DMS153 (cell line): ENCODE data around the gene CREB3L1.
"Not testable (repeated sequence)": the region's sequence is repeated elsewhere in the genome, so short reads cannot be mapped to it uniquely, and the experiment has no call there.

ENCODE experiments used
- DNase-seq: peaks from one replicate; lab custom pipeline; 2025; lab: John Stamatoyannopoulos, UW

CREB3L1 gene

DNA sequence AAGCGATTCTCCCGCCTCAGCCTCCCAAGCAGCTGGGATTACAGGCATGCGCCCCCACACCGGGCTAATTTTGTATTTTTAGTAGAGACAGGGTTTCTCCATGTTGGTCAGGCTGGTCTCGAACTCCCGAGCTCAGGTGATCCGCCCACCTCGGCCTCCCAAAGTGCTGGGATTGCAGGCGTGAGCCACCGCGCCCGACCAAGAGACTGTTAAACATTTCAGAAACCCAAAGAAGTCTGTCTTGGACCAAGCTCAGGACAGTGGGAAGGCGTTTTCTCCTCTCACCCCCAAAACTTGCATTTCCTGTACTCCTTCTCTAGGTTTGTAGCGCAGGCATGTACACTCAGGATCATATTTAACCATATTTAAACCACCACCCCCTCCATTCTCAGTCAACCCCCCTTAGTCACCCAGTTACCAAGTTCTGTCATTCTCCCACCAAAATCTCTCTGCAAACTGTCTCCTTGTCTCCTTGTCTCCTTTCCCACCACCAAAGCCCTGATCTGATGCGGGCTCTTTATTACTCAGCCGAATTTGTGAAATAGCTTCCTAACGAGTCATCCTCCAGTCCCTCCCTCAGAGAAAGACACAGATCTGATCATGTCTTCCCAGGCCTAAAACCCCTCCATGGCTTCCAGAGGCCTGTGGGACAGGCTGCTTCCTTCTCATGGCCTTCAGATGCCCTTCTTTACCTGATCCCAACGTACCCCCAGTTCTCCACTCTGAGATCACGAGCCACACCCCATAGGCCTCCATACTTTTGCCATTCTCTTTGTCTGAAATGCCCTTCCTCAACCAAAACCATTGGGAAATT, 29.0 kb upstream of the CREB3L1 start:
- no peak for DNase-seq

DNA sequence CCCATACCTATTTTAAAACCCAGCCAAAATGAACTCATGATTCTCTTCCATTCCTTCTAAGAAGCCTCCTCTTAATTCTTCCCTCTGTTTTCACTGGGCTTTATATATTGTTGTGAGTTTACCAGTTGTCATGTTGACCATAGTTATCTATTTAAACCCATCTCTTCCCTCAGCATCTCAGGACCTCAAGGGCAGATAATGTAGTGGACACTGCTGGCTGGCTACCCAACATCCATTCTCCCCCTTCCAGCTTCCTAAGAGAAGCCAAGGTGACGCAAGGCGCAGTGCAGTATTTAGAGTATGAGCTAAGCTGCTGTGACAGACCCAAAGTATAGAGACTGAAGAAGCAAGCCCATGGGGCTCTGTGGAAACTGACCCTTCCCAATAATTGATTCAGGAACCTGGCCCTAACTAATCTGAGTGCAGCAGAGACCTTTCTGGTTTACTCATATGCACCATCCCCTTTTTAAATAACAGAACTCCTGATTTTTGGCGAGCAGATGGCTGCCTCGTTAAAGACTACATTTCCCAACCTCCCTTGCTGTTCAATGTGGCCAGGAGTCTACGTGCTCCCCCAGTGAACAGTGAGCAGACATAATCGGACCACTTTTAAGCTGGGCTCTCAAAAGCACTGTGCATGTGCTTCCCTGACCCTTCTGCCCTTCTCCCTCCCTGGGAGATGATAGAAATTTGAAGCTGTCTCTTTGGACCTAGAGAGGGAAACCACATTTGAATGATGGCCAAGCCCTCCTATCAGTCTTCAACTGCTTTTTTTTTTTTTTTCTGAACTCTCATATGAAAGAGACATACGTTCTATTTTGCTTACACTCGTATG, 28.1 kb upstream of the CREB3L1 start:
- no peak for DNase-seq

DNA sequence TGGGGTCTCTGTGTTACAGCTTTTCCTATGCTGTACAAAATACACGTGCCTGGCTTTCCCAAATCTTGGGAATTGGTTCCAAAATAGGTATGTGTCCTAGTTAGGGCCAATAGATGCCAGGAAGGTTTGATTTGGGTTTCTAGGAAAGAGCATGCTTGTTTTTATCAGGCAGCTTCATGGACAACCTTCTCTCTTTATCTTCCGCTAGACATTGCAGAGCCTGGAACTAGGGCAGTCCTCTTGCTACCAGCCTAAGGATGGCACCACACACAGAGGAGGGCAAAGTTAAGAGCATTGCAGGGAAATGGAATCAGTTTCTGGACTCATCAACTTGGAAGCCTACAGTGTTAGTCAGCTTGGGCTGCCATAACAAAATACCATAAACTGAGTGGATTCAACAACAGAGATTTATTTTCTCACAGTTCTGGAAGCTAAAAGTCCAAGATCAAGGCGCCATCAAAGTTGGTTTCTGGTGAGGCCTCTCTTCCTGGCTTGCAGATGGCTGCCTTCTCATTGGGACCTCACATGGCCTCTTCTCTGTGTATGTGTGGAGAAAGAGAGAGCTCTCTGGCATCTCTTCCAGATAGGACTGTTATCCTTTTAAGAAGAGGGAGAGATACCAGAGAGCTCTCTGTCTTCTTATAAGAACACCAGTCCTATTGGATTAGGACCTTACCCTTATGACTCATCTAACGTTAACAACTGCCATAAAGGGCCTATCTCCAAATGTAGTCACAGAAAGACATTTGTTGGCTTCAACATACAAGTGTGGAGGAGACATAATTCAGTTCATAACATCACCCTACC, 27.3 kb upstream of the CREB3L1 start:
- DNase-seq, result no peak

DNA sequence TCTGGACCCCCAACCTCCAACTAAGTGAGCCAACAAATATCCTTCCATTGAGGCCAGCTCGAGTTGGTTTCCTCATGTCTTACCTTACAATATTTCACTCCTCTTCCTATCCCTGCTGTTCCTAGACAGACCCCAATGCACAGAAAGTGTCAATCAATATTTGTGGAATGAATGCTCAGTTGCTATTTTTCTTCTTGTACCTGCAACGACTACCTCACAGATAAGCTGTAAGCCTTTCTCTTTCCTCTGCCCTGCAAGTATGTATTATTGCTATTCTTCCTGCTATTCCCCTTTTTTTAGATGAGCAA, 26.8 kb upstream of the CREB3L1 start:
- no peak for DNase-seq

DNA sequence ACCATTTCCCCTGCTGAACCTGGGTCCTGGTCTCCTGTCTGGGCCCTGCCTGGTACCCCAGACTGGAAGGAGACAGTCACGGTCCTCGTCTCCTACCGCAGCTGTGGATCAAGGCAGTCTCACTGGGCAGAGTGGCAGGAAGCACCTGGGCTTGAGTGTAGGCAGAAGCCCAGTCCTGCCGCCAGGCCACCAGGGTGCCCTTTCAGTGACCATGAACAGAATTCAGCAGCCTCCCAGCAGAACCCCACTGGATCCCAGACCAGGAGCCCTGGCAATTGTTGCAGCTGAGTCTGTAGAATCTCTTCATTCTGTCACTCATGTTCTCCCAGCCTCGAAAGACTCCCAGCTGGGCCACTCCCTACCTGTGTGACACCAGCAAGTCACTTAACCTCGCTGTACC, 25.5 kb upstream of the CREB3L1 start:
- DNase-seq, result no peak

DNA sequence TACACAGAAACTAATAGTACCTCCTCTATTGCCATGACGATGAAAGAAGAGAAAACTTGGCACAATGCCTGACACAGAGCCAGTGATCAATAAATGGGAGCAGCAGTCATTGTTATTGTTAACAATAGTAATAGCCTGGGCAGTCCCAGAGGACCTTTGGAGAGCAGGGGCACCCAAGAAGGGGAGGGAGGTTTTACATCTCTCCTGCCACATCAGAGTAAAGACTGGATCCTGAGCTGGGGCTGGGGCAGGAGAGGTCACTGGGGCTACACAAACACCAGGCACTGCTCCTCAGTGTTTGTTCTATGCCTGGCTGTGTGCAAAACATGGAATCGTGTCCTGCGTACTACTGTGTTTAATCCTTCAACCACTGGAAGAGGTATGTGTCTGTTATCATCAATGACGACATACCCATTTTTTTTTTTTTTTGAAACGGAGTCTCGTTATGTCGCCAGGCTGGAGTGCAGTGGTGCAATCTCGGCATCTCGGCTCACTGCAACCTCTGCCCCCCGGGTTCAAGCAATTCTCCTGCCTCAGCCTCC, 25.0 kb upstream of the CREB3L1 start:
- DNase-seq, result peak; percentile 88

DNA sequence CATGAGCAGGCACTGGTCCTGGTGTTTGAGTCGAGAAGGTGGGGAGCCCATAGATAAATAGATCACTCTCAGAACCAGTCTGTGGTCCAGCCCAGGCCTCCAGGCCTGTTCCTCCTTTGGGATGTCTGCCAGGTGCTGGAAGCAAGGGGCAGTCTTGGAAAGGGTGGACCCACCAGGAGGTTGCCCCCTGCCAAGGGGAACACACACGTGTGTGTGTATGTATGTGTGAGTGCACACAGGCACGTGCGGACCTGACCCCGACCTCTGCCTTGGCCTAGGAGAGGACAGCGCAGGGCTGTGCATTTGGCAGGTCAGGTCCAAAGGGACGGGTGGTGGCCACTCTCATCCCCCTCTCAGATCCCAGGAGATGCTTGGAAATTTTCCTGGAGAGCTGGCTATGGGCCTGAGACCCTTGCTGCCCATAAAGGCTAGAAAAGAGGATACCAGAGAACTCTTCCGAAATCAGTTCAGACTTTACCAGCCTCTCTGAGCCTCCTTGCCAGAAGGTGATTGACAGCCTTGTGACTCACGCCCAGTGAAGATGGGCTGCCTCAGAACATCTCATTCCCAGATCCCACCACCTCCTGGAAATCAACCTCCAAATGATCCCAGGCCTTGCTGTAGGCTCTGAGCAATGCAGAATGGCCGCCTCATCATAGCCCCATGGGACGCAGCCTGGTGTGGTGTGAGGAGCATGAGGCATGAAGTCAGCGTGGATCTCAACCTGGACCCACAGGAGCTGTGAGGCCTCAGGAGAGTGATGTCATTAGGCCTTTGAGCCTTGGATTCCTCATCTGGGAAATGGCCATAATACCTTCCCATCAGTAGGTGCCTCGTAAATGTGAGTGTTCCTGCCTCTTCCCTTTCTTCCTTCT, 24.0 kb upstream of the CREB3L1 start:
- no peak for DNase-seq

DNA sequence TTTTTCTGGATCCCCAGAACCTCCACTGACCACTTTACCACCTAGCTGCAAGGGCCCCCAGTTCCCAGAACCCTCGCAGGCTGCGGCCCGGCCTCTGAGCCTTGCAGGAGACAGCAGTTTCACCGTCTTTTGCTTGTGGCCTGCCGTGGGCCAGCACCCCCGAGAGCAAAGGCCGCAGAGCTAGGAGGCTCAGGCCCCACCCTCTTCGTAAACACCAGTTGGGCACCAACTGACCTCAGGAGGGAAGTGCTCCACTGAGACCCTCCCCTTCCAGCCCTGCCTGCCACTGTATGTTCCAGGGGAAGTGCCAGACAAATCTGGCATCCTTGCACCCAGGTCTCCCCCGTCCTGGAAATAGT, 23.4 kb upstream of the CREB3L1 start:
- no peak for DNase-seq

DNA sequence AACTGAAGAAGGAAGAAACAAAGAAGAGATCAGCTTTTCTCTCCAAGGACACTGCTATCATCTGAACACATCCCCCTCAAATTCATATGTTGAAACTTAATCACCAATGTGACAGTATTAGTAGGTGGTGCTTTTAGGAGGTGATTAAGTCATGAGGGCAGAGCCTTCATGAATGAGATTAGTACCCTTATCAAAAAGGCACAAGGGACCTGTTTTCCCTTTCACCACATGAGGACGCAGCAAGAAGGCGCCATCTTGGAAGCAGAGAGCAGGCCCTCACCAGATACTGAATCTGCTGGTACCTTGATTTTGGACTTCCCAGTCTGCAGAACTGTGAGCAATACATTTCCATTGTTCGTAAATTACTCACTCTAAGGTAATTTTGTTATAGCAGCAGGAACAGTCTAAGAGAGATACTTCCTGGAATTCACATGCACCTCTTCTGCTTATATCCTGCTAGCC, 20.9 kb upstream of the CREB3L1 start:
- DNase-seq, result no peak

DNA sequence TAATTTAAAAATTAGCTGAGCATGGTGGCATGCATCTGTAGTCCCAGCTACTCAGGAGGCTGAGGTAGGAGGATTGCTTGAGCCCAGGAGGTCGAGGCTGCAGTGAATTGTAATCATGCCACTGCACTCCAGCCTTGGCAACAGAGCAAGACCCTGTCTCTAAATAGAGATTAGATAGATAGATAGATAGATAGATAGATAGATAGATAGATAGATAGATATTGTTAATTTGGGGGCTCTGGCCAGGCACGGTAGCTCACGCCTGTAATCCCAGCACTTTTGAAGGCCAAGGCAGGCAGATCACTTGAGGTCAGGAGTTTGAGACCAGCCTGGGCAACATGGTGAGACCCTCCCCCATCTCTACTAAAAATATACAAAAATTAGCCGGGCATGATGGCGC, 18.1 kb upstream of the CREB3L1 start:
- not testable (repeated sequence) for DNase-seq

DNA sequence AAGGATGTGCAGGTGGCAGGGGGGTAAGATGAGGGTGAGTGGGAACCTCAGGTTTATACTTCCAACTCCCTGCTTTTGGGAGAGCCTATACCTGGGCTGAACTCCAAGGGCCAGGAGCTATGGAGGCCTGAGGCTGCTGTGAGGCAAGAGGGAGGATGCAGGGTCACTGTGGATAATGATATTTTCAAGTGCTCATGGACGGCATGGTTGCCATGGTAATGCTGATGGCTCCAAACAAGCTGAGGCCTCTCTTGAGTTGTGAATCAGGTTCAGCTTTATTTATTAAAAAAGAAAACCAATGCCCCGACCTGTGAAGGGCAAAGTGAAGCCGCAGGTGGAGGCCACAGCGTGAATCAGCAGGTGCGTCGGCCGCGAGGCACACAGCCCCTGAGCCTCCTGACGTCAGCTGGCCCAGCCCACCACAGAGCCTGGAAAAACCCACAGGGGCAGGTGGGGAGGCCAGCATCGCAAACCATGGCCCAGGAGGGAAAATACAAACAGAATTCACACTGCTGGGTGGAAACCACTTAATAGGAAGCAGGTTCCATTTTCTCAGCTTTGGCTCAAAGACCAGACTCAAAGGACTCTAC, 17.4 kb upstream of the CREB3L1 start:
- DNase-seq, result peak; percentile 26

DNA sequence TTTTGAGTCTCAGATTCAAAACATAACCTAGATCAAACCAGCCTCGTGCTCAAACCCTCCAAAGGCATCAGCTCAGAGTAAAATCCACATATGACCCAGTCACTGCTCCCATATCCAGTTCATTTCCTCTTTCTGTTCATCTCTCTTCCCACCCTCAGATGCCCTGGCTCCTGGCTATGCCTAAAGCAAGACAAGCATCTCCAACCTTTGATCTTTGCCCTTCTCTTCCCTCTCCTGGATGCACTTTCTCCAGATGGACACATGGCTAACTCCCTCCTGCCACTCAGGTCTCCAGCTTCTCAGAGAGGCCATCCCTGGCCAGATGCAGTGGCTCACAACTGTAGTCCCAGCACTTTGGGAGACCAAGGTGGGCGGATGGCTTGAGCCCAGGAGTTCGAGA, 14.3 kb upstream of the CREB3L1 start:
- no peak for DNase-seq

DNA sequence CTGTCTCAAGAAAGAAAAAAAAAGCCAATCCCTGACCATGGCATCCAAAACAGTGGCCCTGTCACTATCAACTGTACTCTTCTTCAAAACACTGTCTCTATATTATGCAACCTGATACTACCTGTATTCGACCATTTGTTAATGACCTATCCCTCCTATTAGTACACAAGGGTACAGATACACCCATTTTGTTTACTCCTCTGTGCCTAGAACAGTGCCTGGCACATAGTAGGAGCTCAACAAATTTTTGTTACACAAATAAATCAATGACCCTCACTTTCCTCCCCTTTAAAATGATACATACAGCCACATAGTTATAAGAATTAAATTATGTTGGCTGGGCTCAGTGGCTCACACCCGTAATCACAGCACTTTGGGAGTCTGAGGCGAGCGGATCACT, 13.4 kb upstream of the CREB3L1 start:
- DNase-seq, result no peak

DNA sequence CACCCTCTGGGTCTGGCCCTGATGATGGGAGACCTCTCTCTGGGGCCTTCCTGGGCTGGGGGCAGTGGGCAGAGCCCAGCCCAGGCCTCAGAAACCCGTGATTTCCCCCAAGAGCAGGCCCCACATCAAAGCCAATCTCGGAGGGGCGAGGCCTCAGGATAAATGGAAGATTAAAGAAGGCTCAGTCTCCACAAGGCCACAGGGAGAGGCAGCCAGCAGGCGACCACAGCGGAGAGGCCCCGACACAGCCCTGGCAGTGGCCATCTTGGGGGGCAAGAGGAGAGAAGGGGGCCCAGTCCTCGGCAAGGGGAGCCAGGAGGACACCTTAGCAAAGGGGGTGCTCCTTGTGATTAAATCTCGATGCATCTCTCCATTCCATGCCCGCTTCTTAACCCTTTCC, 12.5 kb upstream of the CREB3L1 start:
- no peak for DNase-seq

DNA sequence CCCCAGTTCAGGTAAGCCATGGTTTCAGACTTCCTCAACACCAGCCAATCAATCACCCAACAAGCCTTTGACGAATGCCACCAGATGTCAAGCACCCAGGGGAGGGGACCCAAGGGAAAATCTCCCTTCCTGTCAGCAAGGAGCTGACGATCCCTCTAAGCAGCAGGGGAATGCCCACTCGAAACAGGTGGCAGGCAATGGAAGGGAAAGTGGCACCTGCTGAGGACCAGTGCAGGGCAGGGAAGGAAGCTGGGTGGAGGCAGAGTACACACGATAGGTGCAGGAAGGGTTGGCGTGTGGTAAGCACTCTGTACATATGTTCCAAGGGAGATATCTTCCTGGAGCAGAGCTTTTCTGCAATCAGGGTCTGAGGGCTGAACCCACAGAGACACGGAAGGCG, 11.7 kb upstream of the CREB3L1 start:
- DNase-seq, result peak; percentile 29

DNA sequence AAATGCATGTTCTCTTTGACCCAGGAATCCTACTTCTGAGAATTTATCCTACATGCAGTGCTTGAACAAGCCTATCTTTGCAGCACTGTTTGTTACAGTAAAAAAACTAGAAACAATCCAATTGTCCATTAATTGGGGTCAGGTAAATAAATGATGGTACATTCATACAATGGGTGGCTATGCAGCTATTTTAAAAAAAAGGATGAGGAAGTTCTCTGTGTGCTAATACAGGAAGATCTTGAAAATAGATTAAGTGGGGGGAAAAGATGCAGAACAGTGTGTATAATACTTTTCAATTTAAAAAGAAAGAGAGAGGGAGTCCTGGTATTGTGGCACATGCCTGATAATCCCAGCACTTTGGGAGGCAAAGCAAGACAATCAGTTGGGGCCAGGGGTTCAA, 9.5 kb upstream of the CREB3L1 start:
- DNase-seq, result no peak

DNA sequence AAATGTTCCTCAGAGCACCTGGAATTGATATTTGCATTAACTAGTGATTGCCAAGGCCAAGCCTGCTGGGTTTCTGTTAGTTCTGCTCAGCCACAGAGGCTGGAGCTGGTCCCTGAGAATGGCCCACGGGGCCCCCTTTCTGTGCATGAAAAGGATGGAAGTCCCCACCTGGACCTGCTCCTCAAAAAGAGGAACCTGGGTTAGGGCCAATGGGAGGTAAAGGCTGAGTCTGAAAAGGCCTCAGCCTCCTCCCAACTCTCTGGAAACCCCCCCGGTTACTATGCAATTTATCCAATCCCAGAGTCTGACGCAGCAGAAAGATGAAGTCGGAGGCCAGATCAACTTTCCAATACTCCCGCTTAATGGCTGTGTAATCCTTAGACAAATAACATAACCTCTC, 6.8 kb upstream of the CREB3L1 start:
- no peak for DNase-seq

DNA sequence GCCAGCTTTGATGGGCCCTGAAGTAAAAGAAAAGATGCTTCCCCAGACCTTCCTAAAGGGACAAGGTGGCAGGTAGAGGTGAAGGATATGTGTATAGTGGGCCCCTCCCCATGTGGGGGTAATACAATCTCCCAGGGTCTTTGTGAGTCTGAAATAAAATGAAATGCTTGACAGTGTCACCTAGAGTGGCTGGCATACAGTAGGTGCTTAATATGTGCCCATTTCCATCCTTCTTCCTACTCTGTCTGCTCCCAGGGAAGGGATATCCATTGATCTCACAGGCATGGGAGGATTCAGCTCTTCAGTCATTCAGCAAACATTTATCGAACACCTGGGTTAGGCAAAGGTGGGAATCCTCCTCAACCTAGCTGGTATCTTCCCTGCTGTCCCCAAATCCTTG, 6.1 kb upstream of the CREB3L1 start:
- no peak for DNase-seq

DNA sequence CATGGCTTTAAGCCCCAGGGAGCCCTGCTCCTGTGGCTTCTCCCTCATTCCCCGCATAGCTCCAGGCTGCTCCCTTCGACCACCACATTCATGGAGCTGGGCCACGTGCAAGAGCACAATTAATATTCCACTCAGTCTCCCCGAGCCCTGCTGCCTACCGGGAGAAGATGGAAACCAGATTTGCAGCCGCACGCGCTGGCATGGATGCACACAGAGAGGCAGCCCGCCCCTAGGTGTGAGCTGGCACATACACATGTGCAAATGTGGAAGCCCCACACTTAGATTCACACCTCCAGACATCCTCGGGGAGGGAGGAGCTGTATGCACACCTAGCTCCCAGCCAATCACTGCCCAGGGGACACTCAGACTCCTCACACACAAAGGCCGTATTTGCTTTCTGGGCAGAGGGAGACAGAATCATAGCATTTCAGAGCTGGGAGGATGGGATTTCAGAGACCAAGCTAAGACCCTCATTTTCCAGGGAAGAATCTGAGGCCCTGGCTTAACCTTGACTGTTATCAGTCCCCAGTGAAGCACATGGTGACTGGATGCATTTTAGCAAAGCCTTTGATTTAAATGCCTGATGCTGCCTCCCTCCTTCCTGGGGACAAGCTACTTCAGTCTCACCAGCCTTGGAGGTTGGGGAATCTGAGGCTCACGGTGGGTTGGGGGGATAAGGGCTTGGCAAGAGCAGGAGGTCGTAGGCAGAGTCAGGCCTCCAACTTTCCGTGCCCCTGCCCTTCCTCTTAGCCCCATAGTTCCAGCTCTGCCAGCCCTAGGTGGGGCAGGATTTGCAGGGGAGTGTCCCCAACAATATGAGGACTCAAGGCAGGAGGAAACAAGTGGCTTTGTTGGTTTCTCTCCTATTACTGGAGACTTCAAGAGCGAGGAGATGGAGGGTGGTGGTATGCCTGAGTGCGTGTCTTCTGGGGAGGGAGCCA, 5.3 kb upstream of the CREB3L1 start:
- DNase-seq, result no peak
